NCI-H2171 treated with DMSO at 0.1 percent for 48 hours (cell line): Measurements from ENCODE around the gene CELF5.

Source experiments
- DNase-seq: peaks from one replicate; lab custom pipeline; 2025; lab: John Stamatoyannopoulos, UW

Gene CELF5

DNA sequence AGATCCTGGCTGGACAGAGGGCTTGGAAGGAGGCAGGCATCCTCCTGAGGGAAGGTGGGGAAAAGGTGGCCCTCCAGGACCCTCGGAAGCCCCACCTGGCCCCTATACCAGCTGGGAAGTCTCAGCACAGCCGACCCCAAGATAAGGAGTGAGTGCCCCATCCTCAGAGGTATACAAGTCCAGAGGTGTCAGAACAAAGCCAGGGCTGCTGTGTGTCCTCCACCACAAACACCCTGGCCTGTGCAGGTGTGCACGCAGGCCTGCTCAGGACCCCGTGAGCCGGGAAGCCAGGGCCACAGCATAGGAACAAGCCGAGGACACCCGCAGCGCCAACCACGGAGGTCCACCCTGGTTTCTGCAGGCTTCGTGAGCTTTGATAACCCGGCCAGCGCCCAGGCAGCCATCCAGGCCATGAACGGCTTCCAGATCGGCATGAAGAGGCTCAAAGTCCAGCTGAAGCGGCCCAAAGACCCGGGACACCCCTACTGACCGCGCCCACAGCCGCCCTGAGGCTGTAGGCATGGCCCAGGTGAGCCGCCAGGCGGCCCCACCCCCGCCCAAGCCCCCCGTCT is 68.6 kb downstream of the CELF5 start:
- no peak for DNase-seq

DNA sequence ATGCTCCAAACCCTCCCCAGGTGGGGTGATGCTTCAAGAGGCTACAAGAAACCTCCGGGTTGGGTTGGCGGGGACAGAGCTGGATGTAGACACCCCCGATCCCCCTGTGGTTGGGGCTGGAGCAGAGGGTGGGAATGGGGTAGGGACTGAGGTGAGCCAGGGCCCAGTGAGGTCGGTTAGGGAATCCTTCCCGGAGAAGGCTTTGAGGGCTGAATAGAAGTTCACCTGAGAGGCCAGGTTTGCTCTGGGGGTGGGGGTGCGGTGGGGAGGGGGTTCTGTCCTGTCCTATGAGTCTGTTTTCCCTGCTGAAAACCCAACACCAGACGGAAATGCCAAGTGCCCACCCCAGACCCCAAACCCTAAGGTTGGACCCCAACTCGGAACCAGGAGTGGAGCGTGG is 69.1 kb downstream of the CELF5 start:
- DNase-seq, result no peak

DNA sequence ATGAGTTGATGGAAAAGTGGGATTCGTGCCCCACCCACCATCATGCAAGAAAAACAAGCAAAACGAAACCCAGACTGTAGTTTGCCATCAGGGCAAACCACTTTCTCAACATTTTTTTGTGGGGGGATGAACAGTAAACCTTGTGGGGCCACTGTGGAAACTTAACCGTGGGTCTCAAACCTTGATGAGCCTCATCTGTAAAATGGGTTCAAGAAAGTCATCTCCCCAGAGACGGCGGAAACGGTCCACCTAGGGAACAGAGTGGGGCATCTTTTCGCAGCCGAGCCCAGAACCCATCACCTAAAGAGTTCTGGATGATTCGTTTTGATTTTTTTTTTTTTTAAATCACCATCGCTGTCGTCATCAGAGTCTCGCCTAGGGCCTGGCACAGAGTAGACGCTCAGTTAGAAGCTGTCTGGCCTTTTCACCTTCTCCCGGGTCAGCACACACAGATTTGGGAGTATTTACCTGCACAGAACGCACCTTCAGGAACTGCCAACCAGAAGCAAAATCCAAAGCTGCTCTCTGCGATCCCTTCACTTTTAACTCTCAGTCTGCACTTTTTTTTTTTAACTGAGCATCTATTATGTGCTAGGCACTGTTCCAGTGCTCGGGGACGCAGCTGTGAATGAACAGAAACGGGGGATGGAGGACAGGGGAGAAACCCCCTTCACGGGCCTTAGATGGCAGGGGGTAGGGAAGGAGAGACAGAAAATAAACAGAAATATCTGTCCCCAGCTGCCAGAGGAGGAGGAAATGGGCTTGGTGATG is 69.8 kb downstream of the CELF5 start:
- DNase-seq, result no peak

DNA sequence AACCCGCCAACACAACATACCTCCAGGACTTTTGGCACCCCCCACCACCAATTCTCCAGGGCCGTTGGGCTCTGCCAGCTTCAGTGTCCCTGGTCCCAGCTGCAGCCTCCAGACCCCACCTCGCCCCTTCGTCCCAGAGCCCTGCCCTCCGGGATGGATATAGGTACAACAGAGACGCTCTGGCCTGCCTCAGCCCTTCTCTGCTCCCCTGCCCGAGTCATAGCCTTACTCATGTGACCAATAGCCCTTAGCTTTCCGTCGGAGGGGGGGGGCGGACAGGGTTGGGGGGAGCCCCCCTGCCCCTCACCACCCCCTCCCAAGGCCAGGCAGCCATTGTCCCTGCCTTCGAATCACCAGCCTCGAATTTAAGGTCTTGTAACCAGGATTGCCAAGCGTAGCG is 71.1 kb downstream of the CELF5 start:
- no peak for DNase-seq

DNA sequence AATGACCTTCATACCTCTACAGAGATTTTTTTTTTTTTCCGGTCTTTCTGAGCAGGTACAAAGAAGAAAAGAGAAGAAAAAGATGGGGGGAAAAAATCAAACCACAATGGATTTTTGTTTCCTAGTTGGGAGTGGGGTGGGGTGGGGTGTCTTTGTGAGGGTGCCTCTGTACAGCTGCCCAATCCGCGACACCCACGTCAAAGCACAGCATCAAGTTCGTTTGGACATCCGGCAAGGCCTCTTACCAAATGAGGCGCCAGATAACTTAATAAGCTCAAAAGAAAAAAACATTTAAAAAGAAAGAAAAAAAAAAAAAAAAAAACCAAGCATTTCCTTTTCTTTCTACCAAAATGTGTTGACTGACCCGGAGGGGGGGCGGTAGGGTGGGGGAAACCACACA is 71.6 kb downstream of the CELF5 start:
- DNase-seq, result no peak

DNA sequence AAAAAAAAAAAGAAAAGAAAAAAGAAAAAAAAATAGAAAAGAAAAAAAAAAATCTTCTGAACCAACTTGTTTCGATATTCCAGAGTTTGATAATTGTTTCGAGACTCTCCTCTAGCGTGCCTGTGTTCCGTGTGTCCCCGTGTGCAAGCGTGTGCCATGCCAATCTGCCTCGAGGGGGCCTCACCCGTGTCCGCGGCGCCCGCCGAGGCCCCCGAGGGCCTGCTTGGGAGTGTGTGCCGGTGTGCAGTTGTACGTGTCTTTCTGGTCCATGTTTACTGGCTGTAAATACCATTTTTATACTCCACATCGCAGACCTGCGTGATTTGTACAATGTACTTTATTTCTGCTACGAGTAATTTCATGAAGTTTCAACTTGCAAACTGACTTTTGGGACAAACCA is 72.0 kb downstream of the CELF5 start:
- no peak for DNase-seq

DNA sequence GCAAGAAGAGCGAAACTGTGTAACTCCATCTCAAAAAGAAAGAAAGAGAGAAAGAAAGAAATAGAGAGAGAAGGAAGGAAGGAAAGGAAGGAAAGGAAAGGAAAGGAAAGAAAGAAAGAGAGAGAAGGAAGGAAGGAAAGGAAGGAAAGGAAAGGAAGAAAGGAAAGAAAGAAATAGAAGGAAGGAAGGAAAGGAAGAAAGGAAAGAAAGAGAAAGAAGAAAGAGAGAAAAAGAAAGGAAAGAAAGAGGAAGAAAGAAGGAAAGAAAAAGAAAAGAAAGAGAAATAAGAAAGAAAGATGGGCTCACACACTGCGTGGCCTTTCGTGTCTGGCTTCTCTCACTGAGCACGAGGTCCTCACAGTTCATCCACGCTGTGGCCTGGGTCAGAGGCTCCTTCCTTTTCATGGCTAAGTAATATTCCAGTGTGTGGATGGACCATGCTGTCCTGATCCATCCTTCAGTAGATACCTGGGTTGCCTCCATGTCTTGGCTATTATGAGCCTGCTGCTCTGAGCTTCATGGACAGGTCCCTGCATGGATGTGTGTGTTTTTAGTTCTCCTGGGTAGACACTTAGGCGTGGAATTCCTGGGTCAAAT is 74.5 kb downstream of the CELF5 start:
- DNase-seq, result no peak

DNA sequence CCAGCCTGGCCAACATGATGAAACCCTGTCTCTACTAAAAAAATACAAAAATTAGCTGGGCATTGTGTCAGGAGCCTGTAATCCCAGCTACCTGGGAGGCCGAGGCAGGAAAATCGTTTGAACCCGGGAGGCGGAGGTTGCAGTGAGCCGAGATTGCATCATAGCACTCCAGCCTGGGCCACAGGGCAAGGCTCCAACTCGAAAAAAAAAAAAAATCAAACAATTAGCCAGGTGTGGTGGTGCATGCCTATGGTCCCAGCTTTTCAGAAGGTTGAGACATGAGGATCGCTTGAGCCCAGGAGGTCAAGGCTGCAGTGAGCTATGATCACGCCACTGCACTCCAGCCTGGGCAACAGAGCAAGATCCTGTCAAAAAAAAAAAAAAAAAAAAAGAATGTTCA is 76.1 kb downstream of the CELF5 start:
- peak; percentile 14 for DNase-seq

DNA sequence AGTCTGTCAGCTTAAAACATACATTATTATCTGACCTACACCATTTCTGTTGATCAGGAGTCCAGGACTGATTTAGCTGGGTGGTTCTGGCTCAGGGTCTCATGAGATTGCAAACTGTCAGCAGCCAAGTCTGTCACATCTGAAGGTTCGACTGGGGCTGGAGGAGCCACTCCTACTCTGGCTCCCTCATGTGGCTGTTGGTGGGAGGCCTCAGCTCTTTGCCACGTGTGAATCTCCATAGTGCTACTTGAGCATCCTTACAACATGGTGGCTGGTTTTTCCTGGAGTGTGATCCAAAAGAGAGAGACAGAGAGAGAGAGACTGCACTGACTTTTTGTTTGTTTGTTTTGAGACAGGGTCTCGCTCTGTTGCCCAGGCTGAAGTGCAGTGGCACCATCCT is 78.3 kb downstream of the CELF5 start:
- peak; percentile 26 for DNase-seq

DNA sequence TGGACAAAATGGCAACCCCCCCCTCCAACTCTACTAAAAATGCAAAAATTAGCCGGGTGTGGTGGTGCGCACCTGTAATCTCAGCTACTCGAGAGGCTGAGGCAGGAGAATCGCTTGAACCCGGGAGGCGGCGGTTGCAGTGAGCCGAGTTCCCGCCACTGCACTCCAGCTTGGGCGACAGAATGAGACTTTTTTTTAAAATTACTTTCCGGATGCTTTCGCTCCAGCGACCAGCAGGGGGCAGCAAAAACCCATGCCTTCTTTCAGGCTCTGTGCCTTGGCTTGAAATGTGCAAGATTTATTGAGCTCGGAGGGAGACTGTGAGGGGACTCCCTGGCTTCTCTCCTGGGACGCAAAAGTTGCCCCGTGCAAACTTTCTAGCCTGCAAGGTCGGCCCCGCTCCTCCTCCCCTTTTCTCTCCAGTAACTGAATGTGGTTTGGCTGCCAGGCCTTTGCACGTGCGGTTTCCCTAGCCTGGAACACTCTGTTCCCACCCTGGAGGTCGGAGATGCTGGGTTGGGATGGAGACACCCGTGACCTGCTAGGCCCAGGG is 80.5 kb downstream of the CELF5 start:
- peak; percentile 81 for DNase-seq

DNA sequence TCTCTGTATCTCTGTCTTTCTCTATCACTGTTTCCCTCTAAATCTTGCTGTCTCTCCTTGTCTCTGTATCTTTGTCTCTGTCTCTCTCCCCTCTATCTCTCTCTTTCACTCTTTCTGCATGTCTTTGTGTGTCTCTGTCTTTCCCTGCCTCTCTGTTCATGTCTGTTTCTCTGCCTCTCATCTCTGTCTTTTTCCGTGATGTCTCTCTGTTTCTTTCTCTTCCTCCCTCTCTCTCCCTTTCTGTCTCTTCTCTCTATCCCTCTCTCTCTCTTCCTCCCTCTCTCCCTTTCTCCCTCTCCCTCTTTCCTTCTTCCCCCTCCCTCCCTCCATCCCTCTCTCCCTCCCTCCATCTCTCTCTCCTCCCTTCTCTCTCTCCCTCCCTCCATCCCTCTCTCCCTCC is 85.3 kb downstream of the CELF5 start:
- DNase-seq, result no peak

DNA sequence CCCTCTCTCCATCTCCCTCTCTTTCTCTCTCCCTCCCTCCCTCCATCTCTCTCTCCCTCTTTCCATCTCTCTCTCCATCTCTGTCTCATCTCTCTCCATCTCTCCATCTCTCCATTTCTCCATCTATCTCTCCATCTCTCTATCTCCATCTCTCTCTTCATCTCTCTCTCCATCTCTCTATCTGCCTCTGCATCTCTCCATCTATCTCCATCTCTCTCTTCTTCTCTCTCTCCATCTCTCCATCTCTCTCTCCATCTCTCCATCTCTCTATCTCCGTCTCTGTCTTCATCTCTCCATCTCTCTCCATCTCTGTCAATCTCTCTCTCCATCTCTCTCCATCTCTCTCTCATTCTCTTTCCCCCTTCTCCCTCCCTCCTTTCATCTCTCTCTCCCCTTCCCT is 85.8 kb downstream of the CELF5 start:
- no peak for DNase-seq

DNA sequence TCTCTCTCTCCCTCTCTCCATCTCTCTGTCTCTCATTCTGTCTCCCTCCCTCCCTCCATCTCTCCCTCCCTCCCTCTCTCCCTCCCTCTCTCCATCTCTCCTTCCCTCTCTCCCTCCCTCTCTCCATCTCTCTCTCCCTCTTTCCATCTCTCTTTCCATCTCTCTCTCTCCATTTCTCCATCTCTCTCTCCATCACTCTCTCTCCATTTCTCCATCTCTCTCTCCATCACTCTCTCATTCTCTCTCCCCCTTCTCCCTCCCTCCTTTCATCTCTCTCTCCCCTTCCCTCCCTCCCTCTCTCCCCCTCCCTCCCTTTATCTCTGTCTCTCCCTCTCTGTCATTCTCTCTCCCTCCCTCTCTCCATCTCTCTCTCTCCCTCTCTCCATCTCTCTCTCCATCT is 86.2 kb downstream of the CELF5 start:
- no peak for DNase-seq

DNA sequence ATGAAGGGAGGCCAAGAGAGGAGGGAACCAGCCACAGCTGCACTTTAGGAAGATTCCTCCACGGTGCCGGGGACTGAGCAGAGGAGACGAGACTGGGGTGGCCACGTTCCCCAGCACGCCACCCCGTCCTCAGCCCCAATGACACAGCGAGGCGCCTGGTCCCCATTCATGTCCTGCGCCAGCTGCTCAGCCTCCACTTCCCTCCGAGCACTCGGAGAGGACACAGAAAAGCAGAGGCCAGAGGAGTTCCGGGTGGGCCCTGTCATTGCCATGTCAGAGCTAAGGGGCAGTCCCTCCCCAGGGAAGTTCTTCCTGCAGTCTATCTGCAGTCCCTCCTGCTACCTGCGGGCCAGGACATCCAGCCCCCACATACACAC is 88.7 kb downstream of the CELF5 start:
- DNase-seq, result no peak

DNA sequence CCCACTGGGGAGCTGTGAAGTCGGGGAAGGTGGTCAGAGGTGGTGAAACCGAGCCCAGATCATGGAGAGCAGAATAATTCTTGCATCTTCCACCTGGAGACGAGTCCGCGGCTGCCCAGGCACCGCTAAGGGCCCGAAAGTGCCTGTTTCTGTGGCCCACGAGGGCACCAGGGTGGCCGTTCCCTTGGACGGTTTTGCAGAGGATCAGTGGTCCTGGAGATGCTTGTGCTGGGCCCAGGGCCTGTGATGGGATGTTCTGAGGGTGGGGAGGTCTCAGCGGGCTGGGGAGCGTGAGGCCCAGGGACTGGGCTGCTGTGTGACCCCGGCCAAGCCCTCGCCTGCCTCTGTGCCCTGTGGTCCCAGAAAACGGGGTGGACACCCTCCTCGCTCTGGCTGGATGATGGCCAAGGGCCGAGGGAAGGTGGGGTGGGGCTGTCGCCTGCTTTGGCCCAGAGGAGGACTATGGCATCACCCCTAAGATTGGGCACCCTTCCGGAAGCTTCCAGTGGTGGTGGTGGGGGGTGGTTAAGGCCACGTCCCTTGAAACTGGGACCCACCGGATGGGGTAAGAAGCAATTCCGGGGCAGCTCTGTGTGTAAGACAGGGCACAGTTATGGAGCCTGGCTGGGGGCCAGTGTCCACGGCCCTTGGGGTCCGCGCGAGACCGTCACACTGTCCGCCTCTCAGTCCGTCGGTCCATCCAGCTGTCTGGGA is 90.7 kb downstream of the CELF5 start:
- no peak for DNase-seq

DNA sequence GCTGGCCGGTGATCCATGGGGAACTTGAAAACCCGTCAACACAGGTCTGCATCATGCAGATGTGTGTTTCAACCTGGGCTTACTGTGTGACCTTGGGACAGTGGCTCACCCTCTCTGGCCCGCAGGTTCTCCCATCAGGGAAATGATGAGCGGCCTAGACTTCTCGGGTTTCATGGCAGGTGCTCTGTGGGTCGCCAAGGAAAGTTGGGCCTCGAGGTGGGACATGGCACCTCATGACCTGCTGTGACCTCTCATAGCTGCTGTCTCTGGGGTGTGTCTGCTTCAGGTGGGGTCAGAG is 91.2 kb downstream of the CELF5 start:
- DNase-seq, result no peak

DNA sequence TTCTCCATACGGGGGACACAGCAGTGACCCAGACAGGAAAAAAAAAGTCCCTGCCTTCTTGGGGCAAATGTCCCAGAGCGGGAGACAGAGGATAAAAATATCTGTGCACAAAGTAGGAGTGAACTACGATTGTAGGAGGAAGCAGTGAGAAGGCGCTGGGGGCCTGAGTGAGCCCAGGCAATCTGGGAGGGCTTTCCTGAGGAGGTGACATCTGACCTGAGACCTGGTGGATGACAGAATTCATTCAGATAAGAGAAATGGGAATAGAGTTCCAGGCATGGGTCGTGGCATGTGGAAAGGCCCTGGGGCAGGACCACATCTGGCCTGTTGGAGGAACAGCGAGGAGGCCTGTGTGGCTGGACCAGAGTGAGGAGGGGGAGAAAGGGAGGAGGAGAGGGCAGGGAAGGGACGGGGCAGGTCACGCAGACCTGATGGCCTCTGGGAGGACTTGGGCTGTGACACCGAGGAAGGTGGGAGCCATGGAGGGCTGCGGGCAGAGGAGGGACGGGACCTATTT is 91.7 kb downstream of the CELF5 start:
- no peak for DNase-seq

DNA sequence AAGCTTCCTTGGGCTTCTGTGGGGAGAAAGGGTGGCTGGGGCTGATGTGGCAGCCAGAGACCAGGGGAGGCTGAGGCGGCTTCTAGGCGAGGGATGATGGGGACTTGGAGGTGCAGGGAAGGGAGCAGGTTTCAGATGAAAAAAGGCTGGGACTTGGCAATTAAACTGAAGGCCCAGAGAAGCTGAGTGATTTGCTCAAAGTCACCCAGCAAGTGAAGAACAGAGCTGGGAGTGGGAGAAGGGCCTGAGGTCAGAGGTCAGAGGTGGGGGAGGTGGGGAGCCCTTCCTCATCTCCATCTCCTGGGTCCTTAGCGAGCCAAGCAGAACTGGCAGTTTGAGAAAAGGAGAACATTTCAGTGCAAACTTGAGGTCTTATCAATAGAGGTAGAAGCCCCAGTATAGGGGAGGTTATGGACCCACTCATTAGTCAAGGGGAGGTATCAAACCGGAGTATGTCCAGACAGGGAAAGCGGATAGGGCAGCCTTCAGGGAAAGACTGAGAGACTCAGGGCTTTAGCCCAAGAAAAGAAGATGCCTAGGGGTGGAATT is 92.3 kb downstream of the CELF5 start:
- DNase-seq, result no peak

DNA sequence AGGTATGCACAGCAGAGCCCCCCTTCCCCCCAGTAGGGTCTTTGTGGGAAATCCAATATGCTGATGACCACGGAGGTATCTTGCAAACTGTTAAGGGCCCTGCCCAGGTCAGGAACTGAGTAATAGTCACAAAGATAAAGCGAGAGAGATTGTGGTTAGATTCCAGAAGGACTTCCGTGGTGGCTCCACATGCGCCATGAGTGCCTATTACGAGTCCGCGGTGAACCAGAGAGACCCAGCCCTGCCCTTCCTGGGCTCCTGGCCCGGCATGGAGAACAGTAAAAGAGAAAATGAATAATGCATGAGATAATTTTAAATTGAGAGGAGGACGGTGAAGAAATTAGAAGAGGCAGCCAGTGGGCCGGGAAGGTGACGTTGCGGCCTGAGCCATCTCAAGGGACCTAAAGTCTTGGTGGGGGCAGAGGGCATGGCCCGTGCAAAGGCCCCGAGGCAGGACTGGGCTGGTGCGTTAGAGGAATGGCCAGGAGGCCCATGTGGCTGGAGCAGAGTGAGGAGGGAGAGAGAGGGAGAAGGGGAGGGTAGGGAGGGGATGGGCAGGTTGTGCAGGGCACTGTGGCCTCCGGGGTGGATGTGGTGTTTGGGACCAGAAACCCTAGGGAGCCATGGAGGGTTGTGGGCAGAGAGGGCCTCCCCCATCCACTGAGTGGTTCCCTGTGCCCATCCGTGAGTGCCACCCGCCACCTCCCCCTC is 95.3 kb downstream of the CELF5 start:
- no peak for DNase-seq

DNA sequence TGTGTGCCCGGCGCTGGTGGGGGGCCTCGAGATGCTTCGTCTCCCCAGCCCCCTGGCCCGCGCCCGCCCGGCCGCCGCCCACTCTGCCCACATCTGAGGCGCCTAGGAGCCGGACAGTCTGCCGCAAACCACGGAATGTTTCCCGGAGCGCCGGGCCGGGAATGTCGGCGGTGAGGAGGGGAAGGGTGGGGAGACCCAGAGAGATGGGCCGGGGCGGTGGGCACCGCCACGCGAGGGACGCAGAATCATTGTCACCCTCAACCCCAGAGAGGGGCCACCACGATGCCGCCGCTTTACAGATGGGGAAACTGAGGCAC is 95.9 kb downstream of the CELF5 start:
- no peak for DNase-seq

DNA sequence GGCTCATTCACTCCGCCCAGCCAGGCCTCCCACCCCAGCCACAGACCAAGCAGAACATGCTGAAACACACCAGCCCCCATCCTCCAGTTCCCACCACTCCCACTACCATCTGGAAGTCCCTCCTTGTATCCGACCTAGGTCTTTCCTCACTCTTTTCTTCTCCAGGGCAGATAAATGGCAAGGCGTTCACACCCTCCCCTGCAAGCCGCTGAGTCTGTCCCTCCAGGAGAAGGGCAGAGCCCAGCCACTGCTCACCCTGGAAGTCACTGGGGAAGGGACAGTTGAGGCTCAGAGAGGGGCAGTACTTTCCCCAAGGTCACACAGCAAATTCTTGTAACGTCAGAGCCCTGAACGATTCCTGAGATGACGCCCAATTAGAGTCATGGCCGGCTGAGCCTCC is 96.4 kb downstream of the CELF5 start:
- no peak for DNase-seq

DNA sequence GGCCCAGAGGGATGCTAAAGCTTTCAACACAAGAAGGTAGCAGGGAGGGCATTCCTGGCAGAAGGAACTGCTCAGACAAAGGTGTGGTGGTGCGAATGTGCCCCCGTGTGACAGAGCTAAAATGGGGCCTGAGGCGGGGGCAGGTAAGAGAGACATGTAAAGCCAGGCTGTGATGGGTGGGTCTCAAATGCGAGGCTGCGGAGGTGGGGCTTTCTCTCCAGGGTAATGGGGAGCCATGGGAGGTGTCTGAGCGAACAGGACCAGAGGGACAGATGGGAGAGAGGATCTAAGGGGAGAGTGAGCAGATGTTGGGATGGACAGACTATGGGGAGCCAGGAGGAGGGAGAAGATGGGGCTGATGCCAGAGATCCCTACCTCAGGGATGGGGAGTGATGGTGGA is 97.2 kb downstream of the CELF5 start:
- DNase-seq, result no peak
